ENCODE data around the gene NLRC5.

Gene NLRC5, protein sequence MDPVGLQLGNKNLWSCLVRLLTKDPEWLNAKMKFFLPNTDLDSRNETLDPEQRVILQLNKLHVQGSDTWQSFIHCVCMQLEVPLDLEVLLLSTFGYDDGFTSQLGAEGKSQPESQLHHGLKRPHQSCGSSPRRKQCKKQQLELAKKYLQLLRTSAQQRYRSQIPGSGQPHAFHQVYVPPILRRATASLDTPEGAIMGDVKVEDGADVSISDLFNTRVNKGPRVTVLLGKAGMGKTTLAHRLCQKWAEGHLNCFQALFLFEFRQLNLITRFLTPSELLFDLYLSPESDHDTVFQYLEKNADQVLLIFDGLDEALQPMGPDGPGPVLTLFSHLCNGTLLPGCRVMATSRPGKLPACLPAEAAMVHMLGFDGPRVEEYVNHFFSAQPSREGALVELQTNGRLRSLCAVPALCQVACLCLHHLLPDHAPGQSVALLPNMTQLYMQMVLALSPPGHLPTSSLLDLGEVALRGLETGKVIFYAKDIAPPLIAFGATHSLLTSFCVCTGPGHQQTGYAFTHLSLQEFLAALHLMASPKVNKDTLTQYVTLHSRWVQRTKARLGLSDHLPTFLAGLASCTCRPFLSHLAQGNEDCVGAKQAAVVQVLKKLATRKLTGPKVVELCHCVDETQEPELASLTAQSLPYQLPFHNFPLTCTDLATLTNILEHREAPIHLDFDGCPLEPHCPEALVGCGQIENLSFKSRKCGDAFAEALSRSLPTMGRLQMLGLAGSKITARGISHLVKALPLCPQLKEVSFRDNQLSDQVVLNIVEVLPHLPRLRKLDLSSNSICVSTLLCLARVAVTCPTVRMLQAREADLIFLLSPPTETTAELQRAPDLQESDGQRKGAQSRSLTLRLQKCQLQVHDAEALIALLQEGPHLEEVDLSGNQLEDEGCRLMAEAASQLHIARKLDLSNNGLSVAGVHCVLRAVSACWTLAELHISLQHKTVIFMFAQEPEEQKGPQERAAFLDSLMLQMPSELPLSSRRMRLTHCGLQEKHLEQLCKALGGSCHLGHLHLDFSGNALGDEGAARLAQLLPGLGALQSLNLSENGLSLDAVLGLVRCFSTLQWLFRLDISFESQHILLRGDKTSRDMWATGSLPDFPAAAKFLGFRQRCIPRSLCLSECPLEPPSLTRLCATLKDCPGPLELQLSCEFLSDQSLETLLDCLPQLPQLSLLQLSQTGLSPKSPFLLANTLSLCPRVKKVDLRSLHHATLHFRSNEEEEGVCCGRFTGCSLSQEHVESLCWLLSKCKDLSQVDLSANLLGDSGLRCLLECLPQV (N-terminal part only)

GRCh38 chr16:56988948-56989945, at the start of gene NLRC5:
Gene NLRC5, plus strand, starts transcription at chr16:56989557. Its CDS starts 31,156 bp downstream, at chr16:57020713.
- POLR2A ChIA-PET: interaction anchor here (0.9 to 1.2 kb wide), 5 partner anchors 8 to 103 kb away, joined by 3 to 8 read pairs (median 4); partner anchors contain the start of gene CPNE2
- H3K27ac ChIP-seq (ENCODE audit: extremely low read depth, low read depth, low read length): no peak within 1 kb of the TSS; the same call in 1 of the 2 replicates
- H3K36me3 ChIP-seq (ENCODE audit: control insufficient read depth in 2 of 2, insufficient read depth in 1 of 2, low read length in 2 of 2): no peaks in the 10 kb centered on the region
- no peaks in the 10 kb centered on the region for H3K9me3 ChIP-seq (ENCODE audit: control insufficient read depth, insufficient read depth, low read depth, low read length)
- CTCF ChIA-PET: interaction anchor here (0.6 to 2.0 kb wide), 2 partner anchors 24 to 42 kb away, joined by 5 to 11 read pairs; no protein-coding TSS in a partner anchor
- peaks cover 4% of the 10 kb centered on the region; the same call in 1 of the 2 replicates for H3K4me1 ChIP-seq (ENCODE audit: control insufficient read depth, insufficient read depth, low read length)
- peak within 1 kb of the TSS; percentile 64 for H3K4me3 ChIP-seq (ENCODE audit: low read depth, low read length)
- TF ChIP-seq ZNF423 (tag by site-specific recombination; IDR thresholded peaks at IDR 0.05) (no peak), ZBTB48 (tag by site-specific recombination; IDR thresholded peaks at IDR 0.05) (no peak), ZNF843 (tag by site-specific recombination; IDR thresholded peaks at IDR 0.05) (no peak; the same call in 1 of the 2 replicates), ZNF664 (tag by site-specific recombination; IDR thresholded peaks at IDR 0.05) (no peak), ZNF248 (tag by site-specific recombination; IDR thresholded peaks at IDR 0.05) (no peak), ZNF610 (tag by site-specific recombination; IDR thresholded peaks at IDR 0.05; ENCODE audit: borderline replicate concordance) (no peak; the same call in 1 of the 2 replicates), ZNF677 (tag by site-specific recombination; IDR thresholded peaks at IDR 0.05) (no peak), KLF17 (tag by site-specific recombination; IDR thresholded peaks at IDR 0.05) (peak; percentile 71; the same call in 1 of the 2 replicates), ZNF302 (tag by site-specific recombination; IDR thresholded peaks at IDR 0.05; ENCODE audit: low read depth) (no peak), OVOL3 (tag by site-specific recombination; IDR thresholded peaks at IDR 0.05) (no peak), ZNF629 (tag by site-specific recombination; IDR thresholded peaks at IDR 0.05) (peak; percentile 64; the same call in 1 of the 2 replicates), ZNF571 (tag by site-specific recombination; IDR thresholded peaks at IDR 0.05) (no peak), ELK4 (IDR thresholded peaks at IDR 0.05; ENCODE audit: borderline replicate concordance, low read depth, low read length) (no peak), ZNF174 (tag by site-specific recombination; IDR thresholded peaks at IDR 0.05) (no peak), ZNF624 (tag by site-specific recombination; IDR thresholded peaks at IDR 0.05) (no peak), ZNF148 (tag by site-specific recombination; IDR thresholded peaks at IDR 0.05; ENCODE audit: borderline replicate concordance) (no peak), ZSCAN4 (tag by site-specific recombination; IDR thresholded peaks at IDR 0.05) (no peak), KLF7 (tag by site-specific recombination; IDR thresholded peaks at IDR 0.05; ENCODE audit: borderline replicate concordance) (0 out of 2 replicates have a peak, but pooled peaks have one; percentile 24), ZNF266 (tag by site-specific recombination; IDR thresholded peaks at IDR 0.05; ENCODE audit: low read depth) (no peak), ZFP37 (tag by site-specific recombination; IDR thresholded peaks at IDR 0.05) (peak; percentile 86), ZNF223 (tag by site-specific recombination; IDR thresholded peaks at IDR 0.05) (no peak), ZSCAN30 (tag by site-specific recombination; IDR thresholded peaks at IDR 0.05) (no peak; the same call in 1 of the 2 replicates)
- TF ChIP-seq, protein P1, sequence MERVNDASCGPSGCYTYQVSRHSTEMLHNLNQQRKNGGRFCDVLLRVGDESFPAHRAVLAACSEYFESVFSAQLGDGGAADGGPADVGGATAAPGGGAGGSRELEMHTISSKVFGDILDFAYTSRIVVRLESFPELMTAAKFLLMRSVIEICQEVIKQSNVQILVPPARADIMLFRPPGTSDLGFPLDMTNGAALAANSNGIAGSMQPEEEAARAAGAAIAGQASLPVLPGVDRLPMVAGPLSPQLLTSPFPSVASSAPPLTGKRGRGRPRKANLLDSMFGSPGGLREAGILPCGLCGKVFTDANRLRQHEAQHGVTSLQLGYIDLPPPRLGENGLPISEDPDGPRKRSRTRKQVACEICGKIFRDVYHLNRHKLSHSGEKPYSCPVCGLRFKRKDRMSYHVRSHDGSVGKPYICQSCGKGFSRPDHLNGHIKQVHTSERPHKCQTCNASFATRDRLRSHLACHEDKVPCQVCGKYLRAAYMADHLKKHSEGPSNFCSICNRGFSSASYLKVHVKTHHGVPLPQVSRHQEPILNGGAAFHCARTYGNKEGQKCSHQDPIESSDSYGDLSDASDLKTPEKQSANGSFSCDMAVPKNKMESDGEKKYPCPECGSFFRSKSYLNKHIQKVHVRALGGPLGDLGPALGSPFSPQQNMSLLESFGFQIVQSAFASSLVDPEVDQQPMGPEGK (tag by site-specific recombination; IDR thresholded peaks at IDR 0.05): peak; percentile 66
